SU-DHL-6 (cell line): ENCODE results near the gene BBS4.

Experiments used
- H2AFZ ChIP-seq: fragments of 200-600 bp; sonication (generic); 2 replicates; pipeline ENCODE4 v1.6.1; 2014; ENCODE audit warnings: low read depth, mild to moderate bottlenecking, moderate library complexity, mixed read lengths, antibody characterized with exemption, low read length; ENCODE audit not compliant: severe bottlenecking
- H3F3A ChIP-seq: fragments of 200-600 bp; shearing (Covaris generic); 2 replicates; pipeline ENCODE4 v1.6.0; 2016; ENCODE audit warnings: antibody characterized with exemption, mild to moderate bottlenecking; ENCODE audit not compliant: insufficient read depth
- H3K27ac ChIP-seq: fragments of 200-600 bp; sonication (generic); 2 replicates; pipeline ENCODE4 v1.5.1; 2016; ENCODE audit warnings: low read depth, mild to moderate bottlenecking, low read length, moderate library complexity, mixed read lengths
- H3K27me3 ChIP-seq: fragments of 200-600 bp; sonication (generic), shearing (Covaris generic); 2 replicates; pipeline ENCODE4 v1.6.0; 2014; ENCODE audit warnings: mild to moderate bottlenecking, low read length
- H3K36me3 ChIP-seq: fragments of 200-600 bp; sonication (generic); 2 replicates; pipeline ENCODE4 v1.6.1; 2014; ENCODE audit warnings: mild to moderate bottlenecking, low read length, mixed read lengths
- H3K4me2 ChIP-seq: fragments of 300-600, 200-600 bp; shearing (Covaris generic), sonication (generic); 2 replicates; pipeline ENCODE4 v1.6.0; 2014; ENCODE audit warnings: low read length, low read depth, mild to moderate bottlenecking; ENCODE audit not compliant: poor library complexity, severe bottlenecking
- H3K4me3 ChIP-seq: fragments of 200-600 bp; sonication (generic); 2 replicates; pipeline ENCODE4 v1.5.1; 2014; ENCODE audit warnings: antibody characterized with exemption, low read length, mild to moderate bottlenecking, mixed read lengths; ENCODE audit not compliant: insufficient read depth, poor library complexity, severe bottlenecking
- H3K79me2 ChIP-seq: fragments of 200-600 bp; sonication (generic); 2 replicates; pipeline ENCODE4 v1.6.1; 2014; ENCODE audit warnings: mild to moderate bottlenecking, low read length, moderate library complexity; ENCODE audit not compliant: insufficient read depth
- H3K9ac ChIP-seq: fragments of 200-600 bp; sonication (generic); 2 replicates; pipeline ENCODE4 v1.7.0; 2014; ENCODE audit warnings: mild to moderate bottlenecking, low read length
- H3K9me2 ChIP-seq: fragments of 200-600 bp; sonication (generic); replicated peaks from 2 replicates; pipeline ENCODE4 v1.6.1; 2014; ENCODE audit warnings: low read length; ENCODE audit not compliant: insufficient read depth
- H3K9me3 ChIP-seq: fragments of 200-600 bp; sonication (generic); 2 replicates; pipeline ENCODE4 v1.6.1; 2014; ENCODE audit warnings: low read length, mixed read lengths; ENCODE audit not compliant: insufficient read depth
- H4K20me1 ChIP-seq: fragments of 200-600 bp; sonication (generic); 2 replicates; pipeline ENCODE4 v1.6.1; 2014; ENCODE audit warnings: low read depth, mild to moderate bottlenecking, antibody characterized with exemption, low read length, moderate library complexity, mixed read lengths
- EZH2phosphoT487 ChIP-seq: fragments of 200-600 bp; sonication (generic), shearing (Covaris generic); conservative IDR thresholded peaks from 2 replicates; pipeline ENCODE4 v1.6.1; 2018; ENCODE audit warnings: mild to moderate bottlenecking, antibody characterized with exemption, low read length, moderate library complexity, mixed read lengths
- TF ChIP-seq, protein P1 (sequence below): fragments of 200-600 bp; sonication (generic); IDR thresholded peaks from one replicate; pipeline ENCODE4 v1.5.1; 2017; ENCODE audit warnings: antibody characterized with exemption, mild to moderate bottlenecking, low read length, moderate library complexity; ENCODE audit not compliant: insufficient read depth, poor library complexity, severe bottlenecking

BBS4 gene

DNA sequence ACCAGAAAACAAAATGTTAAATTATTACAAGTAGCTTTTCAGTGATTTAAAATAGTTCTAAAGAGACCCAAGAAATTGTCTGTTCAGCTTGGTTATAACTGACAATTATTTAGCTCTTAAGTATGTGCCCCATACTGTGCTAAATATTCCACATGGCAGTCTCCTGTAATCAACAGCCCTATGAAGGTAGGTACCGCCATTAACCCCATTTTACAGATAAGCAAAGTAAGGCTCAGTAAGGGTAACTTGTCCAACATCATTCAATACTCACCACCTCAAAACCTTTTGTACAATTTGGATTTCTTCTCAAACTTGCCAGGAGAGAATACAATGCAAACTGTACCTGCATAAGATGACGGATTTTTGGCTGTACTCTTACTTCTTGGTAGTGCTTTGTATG, 63.7 kb downstream of the BBS4 start:
- Histone ChIP-seq H3K27me3 (no peaks in the 10 kb centered on the region), H3K79me2 (no peaks in the 10 kb centered on the region), H3K9me3 (no peaks in the 10 kb centered on the region), H4K20me1 (no peaks in the 10 kb centered on the region), H3K4me3 (no peak overlapping the region), H2AFZ (no peak overlapping the region), H3K4me2 (no peak overlapping the region), H3K9me2 (no peaks in the 10 kb centered on the region), H3K27ac (no peak overlapping the region), H3K9ac (no peak overlapping the region), H3F3A (no peaks in the 10 kb centered on the region), H3K36me3 (peaks cover 7% of the 10 kb centered on the region; the same call in 1 of the 2 replicates)
- TF ChIP-seq, protein P1, sequence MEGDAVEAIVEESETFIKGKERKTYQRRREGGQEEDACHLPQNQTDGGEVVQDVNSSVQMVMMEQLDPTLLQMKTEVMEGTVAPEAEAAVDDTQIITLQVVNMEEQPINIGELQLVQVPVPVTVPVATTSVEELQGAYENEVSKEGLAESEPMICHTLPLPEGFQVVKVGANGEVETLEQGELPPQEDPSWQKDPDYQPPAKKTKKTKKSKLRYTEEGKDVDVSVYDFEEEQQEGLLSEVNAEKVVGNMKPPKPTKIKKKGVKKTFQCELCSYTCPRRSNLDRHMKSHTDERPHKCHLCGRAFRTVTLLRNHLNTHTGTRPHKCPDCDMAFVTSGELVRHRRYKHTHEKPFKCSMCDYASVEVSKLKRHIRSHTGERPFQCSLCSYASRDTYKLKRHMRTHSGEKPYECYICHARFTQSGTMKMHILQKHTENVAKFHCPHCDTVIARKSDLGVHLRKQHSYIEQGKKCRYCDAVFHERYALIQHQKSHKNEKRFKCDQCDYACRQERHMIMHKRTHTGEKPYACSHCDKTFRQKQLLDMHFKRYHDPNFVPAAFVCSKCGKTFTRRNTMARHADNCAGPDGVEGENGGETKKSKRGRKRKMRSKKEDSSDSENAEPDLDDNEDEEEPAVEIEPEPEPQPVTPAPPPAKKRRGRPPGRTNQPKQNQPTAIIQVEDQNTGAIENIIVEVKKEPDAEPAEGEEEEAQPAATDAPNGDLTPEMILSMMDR, result no peak

DNA sequence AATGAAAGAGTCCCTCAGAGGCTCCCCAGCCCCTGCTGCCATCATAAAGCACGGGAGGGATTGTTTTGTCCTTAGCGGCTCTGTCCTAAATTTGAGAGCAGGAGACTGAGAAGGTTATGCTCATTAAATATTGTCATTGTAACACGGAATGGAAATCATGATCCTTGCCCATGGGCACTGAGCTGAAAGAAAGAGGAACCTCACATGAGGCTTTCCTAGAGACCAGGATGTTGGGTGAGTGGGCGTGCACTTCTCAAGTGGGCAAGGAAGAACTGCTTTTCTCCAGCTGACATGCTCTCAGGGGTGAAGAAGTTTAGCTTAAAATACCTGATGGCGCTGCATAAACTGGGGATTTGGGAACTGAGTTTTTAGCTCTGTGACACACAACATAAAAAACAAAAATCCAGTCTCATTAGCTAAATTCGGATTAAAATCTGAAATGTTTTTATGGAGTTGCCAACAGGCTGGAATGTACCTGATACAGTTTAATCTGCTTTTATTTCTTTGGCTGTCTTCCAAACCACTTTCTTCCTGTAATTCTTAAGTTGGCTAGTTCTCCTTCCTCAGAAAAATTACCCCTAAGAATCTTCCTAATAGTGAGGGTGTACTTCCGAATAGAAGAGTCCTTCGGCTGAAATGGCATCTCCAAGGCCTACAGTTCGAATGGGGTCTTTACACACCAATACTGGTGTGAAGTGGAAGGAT, 65.9 kb downstream of the BBS4 start:
- no peaks in the 10 kb centered on the region for H3K79me2 ChIP-seq
- no peak overlapping the region for H3K9ac ChIP-seq
- peaks cover 14% of the 10 kb centered on the region for H3K36me3 ChIP-seq
- no peaks in the 10 kb centered on the region for H3F3A ChIP-seq
- H2AFZ ChIP-seq, result no peak overlapping the region
- no peaks in the 10 kb centered on the region for H3K9me2 ChIP-seq
- H3K4me2 ChIP-seq, result no peak overlapping the region
- no peaks in the 10 kb centered on the region for H3K27me3 ChIP-seq
- TF ChIP-seq, protein P1, result no peak
- no peak for TF ChIP-seq EZH2phosphoT487
- no peak overlapping the region for H3K27ac ChIP-seq
- H3K9me3 ChIP-seq, result no peaks in the 10 kb centered on the region
- H3K4me3 ChIP-seq, result no peak overlapping the region
- H4K20me1 ChIP-seq, result no peaks in the 10 kb centered on the region

DNA sequence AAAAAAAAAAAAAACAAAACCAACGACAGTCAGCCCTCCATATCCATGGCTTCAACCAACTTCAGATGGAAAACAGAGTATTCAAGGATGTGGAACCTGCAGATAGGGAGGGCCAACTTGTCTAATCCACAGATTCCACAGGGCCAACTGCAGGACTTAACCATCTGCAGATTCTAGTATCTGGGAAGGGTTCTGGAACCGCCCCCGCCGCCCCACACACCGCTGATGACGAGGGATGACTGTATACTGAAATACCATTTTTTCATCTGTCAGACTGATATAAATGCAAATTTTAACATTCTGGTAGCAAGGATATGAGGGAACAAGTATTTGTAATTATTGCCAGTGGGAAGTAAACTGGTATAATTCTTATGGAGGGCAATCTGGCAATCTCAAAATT, 68.1 kb downstream of the BBS4 start:
- H2AFZ ChIP-seq, result no peak overlapping the region
- no peak overlapping the region for H3K4me2 ChIP-seq
- H3K9ac ChIP-seq, result no peak overlapping the region
- TF ChIP-seq, protein P1, result no peak
- TF ChIP-seq EZH2phosphoT487, result no peak
- H3K27me3 ChIP-seq, result no peaks in the 10 kb centered on the region
- no peaks in the 10 kb centered on the region for H3F3A ChIP-seq
- H4K20me1 ChIP-seq, result no peaks in the 10 kb centered on the region
- H3K27ac ChIP-seq, result no peak overlapping the region
- H3K36me3 ChIP-seq, result peaks cover 14% of the 10 kb centered on the region
- no peaks in the 10 kb centered on the region for H3K79me2 ChIP-seq
- no peaks in the 10 kb centered on the region for H3K9me2 ChIP-seq
- H3K4me3 ChIP-seq, result no peak overlapping the region
- no peaks in the 10 kb centered on the region for H3K9me3 ChIP-seq
